WI38 (cell line): ENCODE data around the gene SNX25.

Source experiments
- H3K4me3 ChIP-seq: 2 replicates; pipeline ENCODE4 v1.5.1; 2011; ENCODE audit warnings: low read depth, mild to moderate bottlenecking, control low read depth, low read length
- CTCF ChIP-seq: IDR thresholded peaks from 2 replicates; pipeline ENCODE4 v1.5.1; 2012; ENCODE audit warnings: low read depth, mild to moderate bottlenecking, control low read depth, low read length

SNX25 gene

GRCh38 chr4:185209031-185209851 lies at the start of gene SNX25:
Gene SNX25, plus strand, starts transcription at chr4:185209598. Its CDS starts 229 bp downstream, at chr4:185209827.
- no peak for TF ChIP-seq CTCF
- H3K4me3 ChIP-seq, result peak within 1 kb of the TSS; percentile 82

GRCh38 chr4:185165605-185166063 lies 43.8 kb upstream of the SNX25 start:
- no peak for TF ChIP-seq CTCF
- no peak overlapping the region for H3K4me3 ChIP-seq

DNA sequence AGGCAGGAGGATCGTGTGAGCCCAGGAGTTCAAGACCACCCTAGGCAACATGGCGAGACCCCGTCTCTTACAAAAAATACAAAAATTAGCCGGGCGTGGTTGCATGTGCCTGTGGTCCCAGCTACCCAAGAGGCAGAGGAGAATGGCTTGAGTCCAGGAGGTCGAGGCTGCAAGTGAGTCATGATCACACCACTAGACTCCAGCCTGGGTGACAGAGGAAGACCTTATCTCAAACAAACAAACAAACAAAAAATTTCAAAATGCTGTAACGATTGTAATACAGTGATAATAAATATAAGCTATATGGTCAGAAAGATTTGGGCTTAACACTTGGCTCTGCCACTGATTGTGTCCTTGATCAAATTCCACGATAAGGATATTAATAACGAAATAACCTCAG lies 42.2 kb upstream of the SNX25 start:
- TF ChIP-seq CTCF, result no peak
- H3K4me3 ChIP-seq, result no peak overlapping the region

DNA sequence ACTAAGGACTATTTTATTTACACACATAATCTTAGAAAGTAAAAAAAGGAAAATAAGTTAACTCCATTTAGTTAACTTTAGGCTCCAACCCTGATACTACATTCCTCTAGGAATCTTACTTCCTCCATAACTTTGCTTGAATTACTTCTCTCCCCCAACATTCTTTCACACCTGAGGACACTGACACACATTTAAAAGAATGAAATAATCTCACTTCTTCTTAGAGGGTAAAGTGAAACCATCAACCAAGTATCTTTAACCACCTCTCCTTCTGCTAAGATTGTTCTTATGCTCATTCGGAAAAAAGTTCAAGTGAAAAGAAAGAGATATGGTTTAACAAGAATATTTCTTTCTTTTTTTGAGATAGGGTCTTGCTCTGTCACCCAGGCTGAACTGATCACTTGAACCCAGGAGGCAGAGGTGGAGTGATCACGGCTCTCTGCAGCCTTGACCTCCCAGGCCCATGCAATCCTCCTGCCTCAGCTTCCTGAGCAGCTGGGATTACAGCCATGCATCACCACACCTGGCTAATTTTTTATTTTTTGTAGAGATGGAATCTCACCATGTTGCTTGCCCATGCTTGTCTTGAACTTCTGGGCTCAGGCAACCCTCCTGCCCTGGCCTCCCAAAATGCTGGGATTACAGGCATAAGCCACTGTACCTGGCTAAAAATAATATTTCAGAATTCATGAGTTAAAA lies 37.9 kb upstream of the SNX25 start:
- H3K4me3 ChIP-seq, result no peak overlapping the region
- no peak for TF ChIP-seq CTCF

DNA sequence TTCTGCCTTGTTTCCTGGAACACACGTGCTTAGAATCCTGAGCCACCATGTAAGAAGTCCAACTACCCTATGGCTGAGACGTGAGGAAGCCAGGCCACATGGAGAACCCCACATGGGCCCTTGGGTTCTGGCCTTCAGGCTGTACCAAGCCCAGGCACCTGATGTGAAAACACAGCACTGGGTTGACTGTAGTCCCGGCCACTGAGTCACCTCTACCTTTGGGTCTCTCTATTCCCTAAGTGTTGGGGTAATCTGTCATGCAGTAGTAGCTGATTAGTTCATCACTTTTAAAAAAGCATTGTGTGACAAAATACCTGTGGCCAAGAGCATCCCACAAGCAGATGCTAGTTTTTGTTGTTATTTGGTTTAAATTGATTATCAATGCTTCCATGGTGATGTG lies 29.9 kb upstream of the SNX25 start:
- no peak for TF ChIP-seq CTCF
- H3K4me3 ChIP-seq, result no peak overlapping the region

GRCh38 chr4:185182239-185182638 lies 27.2 kb upstream of the SNX25 start:
- H3K4me3 ChIP-seq, result no peak overlapping the region
- TF ChIP-seq CTCF, result no peak

DNA sequence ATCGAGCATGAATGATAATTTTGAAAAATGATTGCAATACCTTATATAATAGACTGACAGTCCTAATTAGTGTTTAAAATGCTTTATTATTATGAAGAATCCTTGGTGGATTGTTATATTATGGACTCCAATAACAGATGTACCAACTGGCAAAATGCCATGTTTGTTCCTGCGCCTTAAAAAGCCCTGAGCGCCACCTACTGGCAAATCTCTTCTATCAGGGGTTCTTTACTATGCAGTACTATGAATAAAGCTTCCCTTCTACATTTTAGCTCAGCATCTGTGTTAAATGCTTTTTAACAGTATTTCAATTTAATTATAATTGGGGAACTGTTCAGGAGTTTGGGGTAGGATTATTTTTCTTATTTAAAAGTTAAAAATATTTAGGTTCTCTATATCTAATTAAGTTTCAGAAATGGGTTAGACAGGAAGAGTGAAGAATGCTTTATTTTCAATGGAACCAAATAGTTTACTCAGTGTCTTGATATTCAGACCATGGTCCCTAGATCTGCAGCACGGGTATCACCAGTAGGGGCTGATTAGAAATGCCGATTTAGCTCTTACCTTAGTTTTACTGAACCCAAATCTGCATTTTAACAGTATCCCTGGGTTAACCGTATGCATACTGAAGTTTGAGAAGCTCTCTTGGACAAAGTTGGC lies 25.6 kb upstream of the SNX25 start:
- H3K4me3 ChIP-seq, result no peak overlapping the region
- TF ChIP-seq CTCF, result peak; percentile 61
